PC-3 (cell line): ENCODE data around the gene ATP8A2.

ENCODE experiments used
- EZH2 ChIP-seq: fragments of 300-600 bp; sonication (generic); IDR thresholded peaks from one replicate; pipeline ENCODE4 v1.6.1; 2017; ENCODE audit warnings: antibody characterized with exemption, mild to moderate bottlenecking, low read length; ENCODE audit not compliant: unreplicated experiment
- TF ChIP-seq, protein P1 (sequence below): fragments of 300-600 bp; sonication (generic); conservative IDR thresholded peaks from 2 replicates; pipeline ENCODE4 v1.5.1; 2017; ENCODE audit warnings: antibody characterized with exemption, low read depth, mild to moderate bottlenecking, low read length

DNA sequence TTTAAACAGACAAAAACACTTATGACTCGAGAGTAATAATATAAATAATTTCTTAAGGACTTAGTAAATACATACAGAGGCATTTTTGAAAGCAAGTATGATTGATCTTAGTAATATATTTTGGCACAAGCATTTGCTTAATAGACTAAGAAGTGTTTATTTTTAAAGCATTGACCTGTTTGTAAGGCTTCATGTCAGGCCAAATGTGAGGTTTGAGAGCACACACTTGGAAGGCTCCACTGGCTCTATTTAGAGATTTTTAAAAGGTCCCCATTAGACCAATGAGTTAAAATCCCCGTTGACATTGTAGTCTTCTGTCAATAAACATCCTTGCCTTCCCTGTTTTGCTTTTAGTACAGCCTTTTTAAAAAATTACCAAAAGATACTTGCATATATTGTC, 50.4 kb downstream of the ATP8A2 start:
- no peak for TF ChIP-seq EZH2
- TF ChIP-seq, protein P1, sequence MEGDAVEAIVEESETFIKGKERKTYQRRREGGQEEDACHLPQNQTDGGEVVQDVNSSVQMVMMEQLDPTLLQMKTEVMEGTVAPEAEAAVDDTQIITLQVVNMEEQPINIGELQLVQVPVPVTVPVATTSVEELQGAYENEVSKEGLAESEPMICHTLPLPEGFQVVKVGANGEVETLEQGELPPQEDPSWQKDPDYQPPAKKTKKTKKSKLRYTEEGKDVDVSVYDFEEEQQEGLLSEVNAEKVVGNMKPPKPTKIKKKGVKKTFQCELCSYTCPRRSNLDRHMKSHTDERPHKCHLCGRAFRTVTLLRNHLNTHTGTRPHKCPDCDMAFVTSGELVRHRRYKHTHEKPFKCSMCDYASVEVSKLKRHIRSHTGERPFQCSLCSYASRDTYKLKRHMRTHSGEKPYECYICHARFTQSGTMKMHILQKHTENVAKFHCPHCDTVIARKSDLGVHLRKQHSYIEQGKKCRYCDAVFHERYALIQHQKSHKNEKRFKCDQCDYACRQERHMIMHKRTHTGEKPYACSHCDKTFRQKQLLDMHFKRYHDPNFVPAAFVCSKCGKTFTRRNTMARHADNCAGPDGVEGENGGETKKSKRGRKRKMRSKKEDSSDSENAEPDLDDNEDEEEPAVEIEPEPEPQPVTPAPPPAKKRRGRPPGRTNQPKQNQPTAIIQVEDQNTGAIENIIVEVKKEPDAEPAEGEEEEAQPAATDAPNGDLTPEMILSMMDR = no peak
